HepG2 (cell line): ENCODE data around the gene FRAS1. TPM values are rescaled to one million over a fixed set of nuclear protein-coding genes. Genes with fewer than 3 reads are reported as not detected.

Experiments used
- ATAC-seq: fragments of 200-7000 bp; cut with Tn5 transposase; 3 replicates; pipeline ENCODE4 v1.9.1; 2020; ENCODE audit warnings: mild to moderate bottlenecking, moderate library complexity
- BruUV-seq: library from RNA; stranded (reverse); fragments of 400-500 nt; replicated peaks from 2 replicates; lab custom pipeline; 2021; lab: Mats Ljungman, UMichigan
- CTCF ChIA-PET: fragments of 300-600 bp; formaldehyde crosslinking; extraction: SDS; loops from one replicate; lab custom pipeline; 2021; ENCODE audit warnings: low total read pairs, inconsistent platforms, low intra/inter-chr PET ratio; lab: Yijun Ruan, JAX
- POLR2A ChIA-PET: fragments of 350-600 bp; sonication (Branson Sonifier 250); formaldehyde crosslinking; loops from one replicate; lab custom pipeline; 2020; ENCODE audit warnings: antibody characterized with exemption, inconsistent platforms; lab: Yijun Ruan, JAX
- DNase-seq: peaks from one replicate; pipeline ENCODE4 v3.0.0-alpha.2; 2015; ENCODE audit warnings: low spot score
- FAIRE-seq: peaks from 3 replicates; lab custom pipeline; 2011; peaks lifted over from hg19 to GRCh38; lab: Jason Lieb, UNC
- H2AFZ ChIP-seq: one replicate; pipeline ENCODE4 v1.6.1; 2011; ENCODE audit warnings: low read length, inconsistent platforms
- H3K27ac ChIP-seq: fragments of 300-600 bp; 3 replicates; pipeline ENCODE4 v1.8.0; 2011; ENCODE audit warnings: mixed run types, mild to moderate bottlenecking, mixed read lengths, low read length, inconsistent platforms; ENCODE audit not compliant: insufficient read depth; ENCODE audit errors: extremely low read length
- H3K27me3 ChIP-seq, 2 experiments: fragments of 200-600 bp in 1 of 2; 2 replicates in 1 of 2; 3 replicates in 1 of 2; pipeline versions ENCODE4 v1.6.0 to v1.8.0; 2011; ENCODE audit warnings: low read length in 2 of 2, mild to moderate bottlenecking in 2 of 2, moderate library complexity in 2 of 2, inconsistent platforms in 1 of 2; ENCODE audit not compliant: insufficient read depth in 2 of 2, control insufficient read depth in 1 of 2
- H3K36me3 ChIP-seq, 2 experiments: fragments of 200-600 bp in 1 of 2; replicated peaks in 1 of 2; 2 replicates in 1 of 2; 3 replicates in 1 of 2; pipeline versions ENCODE4 v1.5.1 to v1.8.0; 2011; ENCODE audit warnings: low read length in 2 of 2, inconsistent platforms in 1 of 2; ENCODE audit not compliant: insufficient read depth in 2 of 2, control insufficient read depth in 1 of 2
- H3K4me1 ChIP-seq: 2 replicates; pipeline ENCODE4 v1.5.1; 2012; ENCODE audit warnings: low read length, inconsistent platforms; ENCODE audit not compliant: insufficient read depth
- H3K4me2 ChIP-seq: 2 replicates; pipeline ENCODE4 v1.6.0; 2011; ENCODE audit warnings: low read depth, low read length, inconsistent platforms
- H3K4me3 ChIP-seq, 3 experiments: fragments of 200-600 bp in 1 of 3; sonication (generic), shearing (Covaris generic) in 1 of 3; replicated peaks in 1 of 3; 2 replicates each; pipeline ENCODE4 v1.5.1; 2011 to 2016; ENCODE audit warnings: low read length in 3 of 3, inconsistent platforms in 2 of 3, low read depth in 2 of 3, mild to moderate bottlenecking in 2 of 3, control low read depth in 1 of 3, mixed read lengths in 1 of 3; ENCODE audit not compliant: insufficient read depth in 1 of 3
- H3K79me2 ChIP-seq: one replicate; pipeline ENCODE4 v1.6.1; 2011; ENCODE audit warnings: low read length, inconsistent platforms; ENCODE audit not compliant: insufficient read depth
- H3K9ac ChIP-seq: 2 replicates; pipeline ENCODE4 v1.6.0; 2011; ENCODE audit warnings: mild to moderate bottlenecking, low read depth, low read length, inconsistent platforms; ENCODE audit not compliant: insufficient read depth
- H3K9me3 ChIP-seq: 2 replicates; pipeline ENCODE4 v1.5.1; 2012; ENCODE audit warnings: mild to moderate bottlenecking, low read length
- H4K20me1 ChIP-seq: 2 replicates; pipeline ENCODE4 v1.6.0; 2011; ENCODE audit warnings: inconsistent platforms, mild to moderate bottlenecking, low read length, moderate library complexity; ENCODE audit not compliant: insufficient read depth
- ETV5 ChIP-seq: IDR thresholded peaks from 2 replicates; pipeline ENCODE4 v1.6.1; 2018; ENCODE audit warnings: missing biosample characterization, missing genetic modification reagents, inconsistent platforms, borderline replicate concordance
- FIP1L1 ChIP-seq: fragments of 200-400 bp; formaldehyde crosslinking; IDR thresholded peaks from 2 replicates; pipeline ENCODE4 v1.6.1; 2018; ENCODE audit warnings: low read depth, mild to moderate bottlenecking, low read length, moderate library complexity, borderline replicate concordance; ENCODE audit not compliant: insufficient read depth
- HDAC6 ChIP-seq: fragments of 200-600 bp; sonication (generic); IDR thresholded peaks from 2 replicates; pipeline ENCODE4 v1.7.0; 2017; ENCODE audit warnings: mild to moderate bottlenecking, antibody characterized with exemption, low read length, low read depth
- NFATC3 ChIP-seq: sonication (generic); formaldehyde crosslinking; IDR thresholded peaks from 2 replicates; pipeline ENCODE4 v1.5.1; 2020; ENCODE audit warnings: mild to moderate bottlenecking, missing genetic modification reagents
- WGBS: methylation state at CpG from one replicate; pipeline ENCODE4 v1.1.6; 2017; ENCODE audit warnings: low lambda C conversion rate; 5-methylcytosine and 5-hydroxymethylcytosine counted together
- in situ Hi-C: cut with HindIII; loops from 2 replicates; pipeline ENCODE4 v1.10.0; 2017; ENCODE audit warnings: low pct_unique_long_range_greater_than_20kb; ENCODE audit not compliant: extremely low pct_ligation_motif_present
- intact Hi-C: fragments of 100-400 bp; cut with micrococcal nuclease; formaldehyde crosslinking; loops from one replicate; pipeline ENCODE4 v1.10.0; 2022; ENCODE audit not compliant: unreplicated experiment
- polyA plus RNA-seq, 8 experiments: library from polyadenylated mRNA; depleted of rRNA in 3 of 8; stranded (reverse) in 7 of 8; unstranded in 1 of 8; fragments of >200 nt; fragmentation: Illumina TruSeq in 4 of 8; extraction: Trizol in 4 of 8; gene quantifications; 2 replicates each; pipeline versions ENCODE4 v1.2.1 to v1.2.3, GENCODE V29; 2011 to 2016; ENCODE audit warnings: low read depth in 4 of 8, missing spikeins in 1 of 8, mixed read lengths in 1 of 8; ENCODE audit not compliant: insufficient read depth in 1 of 8
- total RNA-seq, 5 experiments: library from RNA; depleted of rRNA; stranded (reverse); fragments of >200 nt; fragmentation: Illumina TruSeq; extraction: Trizol; gene quantifications; 2 replicates each; pipeline ENCODE4 v1.2.3, GENCODE V29; 2016; ENCODE audit warnings: low read depth in 1 of 5
- TF ChIP-seq, protein P1 (sequence below): sonication (generic); formaldehyde crosslinking; IDR thresholded peaks from 2 replicates; pipeline ENCODE4 v1.4.0; 2020; ENCODE audit warnings: mild to moderate bottlenecking, missing genetic modification reagents
- TF ChIP-seq, protein P2 (sequence below): sonication (generic); formaldehyde crosslinking; IDR thresholded peaks from 2 replicates; pipeline ENCODE4 v1.4.0; 2020; ENCODE audit warnings: missing genetic modification reagents
- TF ChIP-seq, protein P3 (sequence below): IDR thresholded peaks from 2 replicates; pipeline ENCODE4 v1.6.1; 2016; ENCODE audit warnings: missing compliant biosample characterization, missing genetic modification reagents, borderline replicate concordance

FRAS1 gene
- total and polyA plus RNA-seq, 2 of the 13 experiments (the other 11 are each of a cell fraction or from before 2014, with no cell fraction given): 22.5 to 31.6 TPM

DNA sequence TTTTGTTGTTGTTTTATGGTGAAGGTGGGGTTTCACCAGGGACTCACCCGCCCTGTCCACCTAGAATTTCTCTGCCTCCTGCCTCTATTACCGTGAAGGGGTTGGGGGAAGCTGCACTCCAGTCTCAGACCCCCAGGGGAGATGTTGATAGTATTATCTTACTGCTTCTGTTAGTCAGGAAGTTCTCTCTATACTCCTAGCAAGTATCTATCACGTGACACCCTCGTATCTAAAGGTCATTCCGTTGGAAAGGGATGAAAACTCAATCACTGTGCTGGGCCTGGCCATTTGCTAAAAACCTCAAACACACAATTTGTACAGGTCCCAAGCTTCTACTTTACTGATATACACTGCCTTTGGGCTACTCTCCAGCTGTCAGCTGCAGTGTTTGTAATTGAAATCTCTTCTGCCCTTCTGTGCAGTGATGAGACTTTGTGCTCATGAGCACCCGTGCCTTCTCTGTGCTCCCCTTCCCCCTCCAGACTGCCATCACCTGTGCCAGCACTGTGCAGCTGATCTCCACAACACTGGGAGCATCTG, 306.0 kb downstream of the FRAS1 start:
- FAIRE-seq: no peak
- ATAC-seq: no peak
- in situ Hi-C loops (no loop called here), intact Hi-C loops (no loop called here)
- Histone ChIP-seq H3K9ac (no peak overlapping the region), H3K27ac (no peak overlapping the region), H2AFZ (no peak overlapping the region), H3K4me1 (no peaks in the 10 kb centered on the region), H3K27me3 (no peaks in the 10 kb centered on the region), H3K4me2 (no peak overlapping the region), H3K9me3 (no peaks in the 10 kb centered on the region), H3K79me2 (no peaks in the 10 kb centered on the region), H4K20me1 (no peaks in the 10 kb centered on the region), H3K4me3 (no peak overlapping the region), H3K36me3 (peaks cover 10 to 29% of the 10 kb centered on the region in 2 experiments; a peak in 4 of 5 replicates)
- CTCF ChIA-PET: no interaction called here
- BruUV-seq: no TSS peak
- TF ChIP-seq HDAC6 (no peak), ETV5 (CRISPR knock-in tag) (no peak), NFATC3 (no peak), FIP1L1 (no peak)
- TF ChIP-seq, protein P1, sequence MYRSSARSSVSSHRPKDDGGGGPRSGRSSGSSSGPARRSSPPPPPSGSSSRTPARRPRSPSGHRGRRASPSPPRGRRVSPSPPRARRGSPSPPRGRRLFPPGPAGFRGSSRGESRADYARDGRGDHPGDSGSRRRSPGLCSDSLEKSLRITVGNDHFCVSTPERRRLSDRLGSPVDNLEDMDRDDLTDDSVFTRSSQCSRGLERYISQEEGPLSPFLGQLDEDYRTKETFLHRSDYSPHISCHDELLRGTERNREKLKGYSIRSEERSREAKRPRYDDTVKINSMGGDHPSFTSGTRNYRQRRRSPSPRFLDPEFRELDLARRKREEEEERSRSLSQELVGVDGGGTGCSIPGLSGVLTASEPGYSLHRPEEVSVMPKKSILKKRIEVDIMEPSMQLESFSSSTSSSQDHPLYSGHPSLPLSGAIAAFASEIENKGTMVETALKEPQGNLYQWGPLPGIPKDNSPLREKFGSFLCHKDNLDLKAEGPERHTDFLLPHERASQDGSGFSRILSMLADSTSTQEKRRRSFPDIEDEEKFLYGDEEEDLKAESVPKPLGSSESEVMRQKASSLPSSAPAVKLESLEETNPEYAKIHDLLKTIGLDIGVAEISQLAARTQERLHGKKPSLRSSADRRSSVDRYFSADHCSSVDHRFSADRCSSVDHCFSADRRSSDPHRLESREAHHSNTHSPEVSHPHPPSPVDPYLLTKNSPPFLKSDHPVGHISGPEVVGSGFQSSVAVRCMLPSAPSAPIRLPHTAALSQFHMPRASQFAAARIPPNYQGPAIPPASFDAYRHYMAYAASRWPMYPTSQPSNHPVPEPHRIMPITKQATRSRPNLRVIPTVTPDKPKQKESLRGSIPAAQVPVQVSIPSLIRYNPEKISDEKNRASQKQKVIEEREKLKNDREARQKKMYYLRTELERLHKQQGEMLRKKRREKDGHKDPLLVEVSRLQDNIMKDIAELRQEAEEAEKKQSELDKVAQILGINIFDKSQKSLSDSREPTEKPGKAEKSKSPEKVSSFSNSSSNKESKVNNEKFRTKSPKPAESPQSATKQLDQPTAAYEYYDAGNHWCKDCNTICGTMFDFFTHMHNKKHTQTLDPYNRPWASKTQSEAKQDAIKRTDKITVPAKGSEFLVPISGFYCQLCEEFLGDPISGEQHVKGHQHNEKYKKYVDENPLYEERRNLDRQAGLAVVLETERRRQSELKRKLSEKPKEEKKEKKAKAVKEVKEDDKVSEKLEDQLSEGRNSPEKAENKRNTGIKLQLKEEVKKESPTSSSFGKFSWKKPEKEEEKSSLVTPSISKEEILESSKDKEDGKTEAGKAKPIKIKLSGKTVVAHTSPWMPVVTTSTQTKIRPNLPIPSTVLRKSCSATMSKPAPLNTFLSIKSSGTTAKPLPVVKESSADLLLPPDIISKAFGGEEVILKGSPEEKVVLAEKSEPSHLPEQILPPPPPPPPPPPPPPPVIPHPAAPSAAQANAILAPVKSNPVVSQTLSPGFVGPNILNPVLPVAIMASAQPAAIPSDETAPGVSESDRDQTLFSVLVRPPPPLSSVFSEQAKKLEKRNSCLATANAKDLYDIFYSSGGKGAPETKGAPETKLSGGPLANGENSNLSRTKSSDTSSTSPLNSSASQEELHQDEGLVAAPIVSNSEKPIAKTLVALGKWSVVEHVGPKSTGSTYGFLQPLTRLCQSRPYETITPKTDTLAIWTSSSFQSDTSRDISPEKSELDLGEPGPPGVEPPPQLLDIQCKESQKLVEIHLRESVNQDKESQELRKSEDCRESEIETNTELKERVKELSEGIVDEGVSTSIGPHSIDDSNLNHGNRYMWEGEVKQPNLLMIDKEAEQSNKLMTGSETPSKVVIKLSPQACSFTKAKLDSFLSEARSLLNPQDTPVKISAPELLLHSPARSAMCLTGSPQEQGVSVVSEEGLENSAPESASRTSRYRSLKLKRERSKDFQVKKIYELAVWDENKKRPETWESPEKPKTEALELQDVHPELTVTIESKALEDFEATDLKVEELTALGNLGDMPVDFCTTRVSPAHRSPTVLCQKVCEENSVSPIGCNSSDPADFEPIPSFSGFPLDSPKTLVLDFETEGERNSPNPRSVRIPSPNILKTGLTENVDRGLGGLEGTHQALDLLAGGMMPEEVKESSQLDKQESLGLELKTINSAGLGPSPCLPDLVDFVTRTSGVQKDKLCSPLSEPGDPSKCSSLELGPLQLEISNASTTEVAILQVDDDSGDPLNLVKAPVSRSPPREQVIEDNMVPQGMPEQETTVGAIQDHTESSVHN (CRISPR knock-in tag): no peak
- TF ChIP-seq, protein P2, sequence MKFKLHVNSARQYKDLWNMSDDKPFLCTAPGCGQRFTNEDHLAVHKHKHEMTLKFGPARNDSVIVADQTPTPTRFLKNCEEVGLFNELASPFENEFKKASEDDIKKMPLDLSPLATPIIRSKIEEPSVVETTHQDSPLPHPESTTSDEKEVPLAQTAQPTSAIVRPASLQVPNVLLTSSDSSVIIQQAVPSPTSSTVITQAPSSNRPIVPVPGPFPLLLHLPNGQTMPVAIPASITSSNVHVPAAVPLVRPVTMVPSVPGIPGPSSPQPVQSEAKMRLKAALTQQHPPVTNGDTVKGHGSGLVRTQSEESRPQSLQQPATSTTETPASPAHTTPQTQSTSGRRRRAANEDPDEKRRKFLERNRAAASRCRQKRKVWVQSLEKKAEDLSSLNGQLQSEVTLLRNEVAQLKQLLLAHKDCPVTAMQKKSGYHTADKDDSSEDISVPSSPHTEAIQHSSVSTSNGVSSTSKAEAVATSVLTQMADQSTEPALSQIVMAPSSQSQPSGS (CRISPR knock-in tag): no peak
- TF ChIP-seq, protein P3, sequence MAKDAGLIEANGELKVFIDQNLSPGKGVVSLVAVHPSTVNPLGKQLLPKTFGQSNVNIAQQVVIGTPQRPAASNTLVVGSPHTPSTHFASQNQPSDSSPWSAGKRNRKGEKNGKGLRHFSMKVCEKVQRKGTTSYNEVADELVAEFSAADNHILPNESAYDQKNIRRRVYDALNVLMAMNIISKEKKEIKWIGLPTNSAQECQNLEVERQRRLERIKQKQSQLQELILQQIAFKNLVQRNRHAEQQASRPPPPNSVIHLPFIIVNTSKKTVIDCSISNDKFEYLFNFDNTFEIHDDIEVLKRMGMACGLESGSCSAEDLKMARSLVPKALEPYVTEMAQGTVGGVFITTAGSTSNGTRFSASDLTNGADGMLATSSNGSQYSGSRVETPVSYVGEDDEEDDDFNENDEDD (CRISPR knock-in tag): no peak
- DNase-seq: no peak
- POLR2A ChIA-PET: no interaction called here
- WGBS: 74% methylated on average over 5 of the region's 6 CpGs
